Mucosa of stomach (tissue), 1 donor: ENCODE results near the gene RAB36.

ENCODE experiments used
- H3K27me3 ChIP-seq: one replicate; pipeline ENCODE4 v1.7.0; 2013; ENCODE audit warnings: mild to moderate bottlenecking, low read length; ENCODE audit not compliant: control insufficient read depth, insufficient read depth
- H3K36me3 ChIP-seq: one replicate; pipeline ENCODE4 v1.7.0; 2013; ENCODE audit warnings: low read length; ENCODE audit not compliant: control insufficient read depth, insufficient read depth
- H3K4me1 ChIP-seq: one replicate; pipeline ENCODE4 v1.7.0; 2013; ENCODE audit warnings: mild to moderate bottlenecking, low read length; ENCODE audit not compliant: control insufficient read depth, insufficient read depth
- H3K4me3 ChIP-seq: one replicate; pipeline ENCODE4 v1.7.0; 2013; ENCODE audit warnings: low read length
- H3K9ac ChIP-seq: one replicate; pipeline ENCODE4 v1.7.0; 2013; ENCODE audit warnings: mild to moderate bottlenecking, low read length, moderate library complexity
- H3K9me3 ChIP-seq: one replicate; pipeline ENCODE4 v1.7.0; 2013; ENCODE audit warnings: mild to moderate bottlenecking, low read length, moderate library complexity; ENCODE audit not compliant: control insufficient read depth
- donor health status: Pancreatic carcinoma.

The RAB36 gene

GRCh38 chr22:23204541-23205157, 59.4 kb downstream of the RAB36 start:
- H3K9me3 ChIP-seq = no peaks in the 10 kb centered on the region
- no peak overlapping the region for H3K9ac ChIP-seq
- H3K4me1 ChIP-seq = peaks cover 14% of the 10 kb centered on the region
- no peak overlapping the region for H3K4me3 ChIP-seq
- H3K27me3 ChIP-seq = no peaks in the 10 kb centered on the region
- no peaks in the 10 kb centered on the region for H3K36me3 ChIP-seq

DNA sequence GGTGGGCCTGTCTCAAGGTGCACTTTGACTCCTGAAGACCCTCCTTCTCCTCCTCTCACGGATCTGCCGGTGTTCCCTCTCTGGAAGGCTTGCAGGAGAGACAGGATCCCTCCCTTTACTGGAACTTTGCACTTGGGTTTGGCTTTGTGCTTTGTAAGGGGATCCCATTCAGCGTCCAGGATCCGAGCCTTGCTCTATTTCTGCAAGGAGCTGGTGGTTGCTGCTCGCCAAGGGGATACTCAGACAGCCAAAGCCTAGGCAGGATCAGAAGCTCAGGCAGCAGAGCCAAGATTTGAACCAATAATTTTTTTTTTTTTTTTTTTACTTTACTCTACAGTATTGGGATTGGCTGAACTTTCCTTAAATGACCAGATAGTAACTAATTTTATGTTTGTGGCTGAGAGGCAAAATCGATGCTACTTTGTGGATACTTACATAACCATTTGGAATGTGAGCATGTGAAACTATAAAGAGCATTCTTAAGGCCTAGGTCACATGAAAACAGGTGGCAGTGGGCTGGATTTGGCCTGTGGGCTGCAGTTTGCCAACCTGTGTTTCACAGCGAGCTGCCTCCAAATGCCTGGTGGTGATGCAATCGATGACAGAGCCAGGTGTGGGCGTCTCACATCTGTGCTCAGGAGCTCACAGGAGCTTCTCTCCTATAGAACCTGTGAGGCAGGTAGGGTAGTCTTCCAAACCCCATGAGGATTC, 60.2 kb downstream of the RAB36 start:
- H3K4me1 ChIP-seq = peaks cover 14% of the 10 kb centered on the region

GRCh38 chr22:23206915-23207314, 61.6 kb downstream of the RAB36 start:
- Histone ChIP-seq H3K4me3 (no peak overlapping the region), H3K4me1 (peaks cover 8% of the 10 kb centered on the region), H3K36me3 (no peaks in the 10 kb centered on the region), H3K9ac (no peak overlapping the region), H3K9me3 (no peaks in the 10 kb centered on the region), H3K27me3 (no peaks in the 10 kb centered on the region)

More for the DNA sequence above, 60.2 kb downstream of the RAB36 start:
- Histone ChIP-seq H3K9ac (no peak overlapping the region), H3K9me3 (no peaks in the 10 kb centered on the region), H3K36me3 (no peaks in the 10 kb centered on the region), H3K4me3 (no peak overlapping the region), H3K27me3 (no peaks in the 10 kb centered on the region)

DNA sequence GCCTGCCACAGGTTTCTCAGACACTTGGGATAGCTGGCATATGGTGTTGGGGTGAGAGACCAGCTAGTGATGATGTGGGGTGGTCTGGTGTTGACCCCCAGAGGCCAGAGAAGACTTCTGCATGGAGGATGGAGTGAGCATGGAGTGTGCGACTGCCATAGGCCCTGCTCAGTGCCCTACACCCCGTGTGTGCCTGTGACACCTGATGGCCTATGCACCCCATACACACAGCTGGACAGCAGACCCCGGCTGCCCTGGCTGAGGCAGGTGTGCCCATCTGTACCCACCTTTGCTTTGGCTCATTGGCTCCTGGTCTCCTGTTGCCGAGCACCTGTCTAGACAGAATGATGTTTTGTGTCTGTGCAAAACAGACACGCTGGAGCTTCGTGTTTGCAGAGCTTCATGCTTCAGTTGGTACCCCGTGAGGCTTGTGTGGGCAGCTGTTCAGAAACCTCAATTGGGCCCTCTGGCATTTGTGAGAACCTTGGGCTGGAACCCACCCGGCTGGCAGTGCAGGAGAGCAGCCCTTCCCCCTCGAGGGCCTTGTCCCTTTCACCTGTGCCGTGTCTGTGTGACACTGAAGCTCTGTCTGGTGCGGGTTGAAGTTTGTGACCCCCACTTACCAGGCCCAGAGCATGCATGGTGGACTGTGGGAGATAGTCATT, 62.6 kb downstream of the RAB36 start:
- Histone ChIP-seq H3K4me3 (no peak overlapping the region), H3K36me3 (no peaks in the 10 kb centered on the region), H3K4me1 (peaks cover 11% of the 10 kb centered on the region), H3K9ac (no peak overlapping the region), H3K27me3 (no peaks in the 10 kb centered on the region), H3K9me3 (no peaks in the 10 kb centered on the region)

DNA sequence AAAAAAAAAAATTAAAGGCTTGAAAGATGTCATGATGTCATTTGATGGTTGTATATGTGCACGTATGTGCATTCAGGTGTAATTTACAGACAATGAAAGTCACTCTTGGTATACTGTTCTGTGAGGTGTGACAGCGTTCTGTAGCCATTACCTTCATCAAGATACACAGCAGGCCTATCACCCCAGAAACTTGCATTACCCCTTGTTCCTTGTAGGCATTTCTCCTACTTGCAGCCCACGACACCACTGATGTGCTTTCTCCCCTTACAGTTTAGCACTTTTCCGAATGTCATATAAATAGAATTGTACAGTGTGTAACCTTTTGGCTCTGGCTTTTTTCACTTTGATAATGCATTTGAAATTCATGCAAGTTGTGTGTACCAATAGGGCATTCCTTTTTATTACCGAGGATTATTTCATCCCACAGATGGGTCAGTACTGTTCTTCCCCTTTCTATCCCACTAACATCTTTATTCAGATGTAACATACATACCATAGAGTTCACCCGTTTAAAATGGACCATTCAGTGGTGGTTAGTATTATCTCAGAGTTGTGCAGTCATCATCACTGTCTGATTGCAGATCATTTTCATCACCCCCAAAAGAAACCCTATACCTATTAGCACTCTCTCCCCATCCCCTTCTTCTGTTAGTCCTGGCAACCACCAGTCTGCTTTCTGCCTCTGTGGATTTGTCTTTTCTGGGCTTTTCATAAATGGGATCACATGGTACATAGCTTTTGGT, 65.3 kb downstream of the RAB36 start:
- H3K27me3 ChIP-seq = no peaks in the 10 kb centered on the region
- H3K4me1 ChIP-seq = peaks cover 10% of the 10 kb centered on the region
- H3K9me3 ChIP-seq = no peaks in the 10 kb centered on the region
- H3K9ac ChIP-seq = no peak overlapping the region
- H3K4me3 ChIP-seq = no peak overlapping the region
- H3K36me3 ChIP-seq = no peaks in the 10 kb centered on the region

DNA sequence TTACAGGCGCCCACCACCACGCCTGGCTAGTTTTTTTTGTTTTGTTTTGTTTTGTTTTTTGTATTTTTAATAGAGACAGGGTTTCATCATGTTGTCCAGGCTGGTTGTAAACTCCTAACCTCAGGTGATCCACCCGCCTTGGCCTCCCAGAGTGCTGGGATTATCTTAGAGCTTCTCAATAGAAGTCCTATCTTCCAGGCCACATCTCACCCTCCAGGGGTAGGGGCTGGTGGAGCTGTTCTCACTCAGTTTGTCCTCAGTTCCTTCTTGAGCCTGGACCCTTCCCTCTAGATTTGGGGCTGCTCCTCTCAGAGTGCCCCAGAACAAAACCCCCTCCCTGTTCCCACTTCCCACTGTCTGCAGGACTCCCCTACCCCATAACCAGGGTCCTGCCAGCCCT, 66.3 kb downstream of the RAB36 start:
- no peaks in the 10 kb centered on the region for H3K9me3 ChIP-seq
- H3K4me1 ChIP-seq = peaks cover 16% of the 10 kb centered on the region
- no peaks in the 10 kb centered on the region for H3K27me3 ChIP-seq
- no peak overlapping the region for H3K9ac ChIP-seq
- H3K4me3 ChIP-seq = no peak overlapping the region
- no peaks in the 10 kb centered on the region for H3K36me3 ChIP-seq

- no peak overlapping the region for H3K4me3 ChIP-seq
- H3K36me3 ChIP-seq = no peaks in the 10 kb centered on the region
- H3K27me3 ChIP-seq = no peaks in the 10 kb centered on the region
- H3K9ac ChIP-seq = no peak overlapping the region
- H3K9me3 ChIP-seq = no peaks in the 10 kb centered on the region
- peaks cover 23% of the 10 kb centered on the region for H3K4me1 ChIP-seq
These were observed 67.1 kb downstream of the RAB36 start for GRCh38 chr22:23212061-23213021.

DNA sequence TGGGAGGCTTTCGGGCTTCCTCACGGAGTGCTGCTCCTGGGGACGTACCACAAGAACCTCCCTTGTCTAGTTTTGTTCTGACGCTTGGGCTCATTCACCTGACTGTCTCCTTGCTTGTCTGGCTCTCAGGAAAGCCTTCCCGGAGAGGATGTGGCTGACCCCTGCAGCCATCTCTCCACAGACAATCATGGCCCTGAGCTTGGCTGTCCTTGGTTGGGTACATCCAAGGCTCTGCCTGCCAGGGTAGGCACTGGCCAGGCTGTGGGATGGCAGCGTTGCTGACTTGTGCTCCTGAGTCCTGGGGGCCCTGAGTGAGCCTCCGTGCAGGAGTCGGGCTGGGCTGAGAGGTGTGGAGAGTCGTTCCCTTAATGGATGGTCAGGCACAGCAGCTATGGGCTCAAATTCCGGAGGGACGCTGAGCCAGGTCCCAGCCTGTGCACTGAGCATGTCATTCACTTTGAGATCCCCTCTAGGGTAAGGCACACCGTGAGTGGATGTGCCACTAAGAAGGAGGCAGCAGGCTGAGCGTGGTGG, 67.8 kb downstream of the RAB36 start:
- Histone ChIP-seq H3K9me3 (no peaks in the 10 kb centered on the region), H3K9ac (no peak overlapping the region), H3K36me3 (no peaks in the 10 kb centered on the region), H3K4me1 (peaks cover 31% of the 10 kb centered on the region), H3K27me3 (no peaks in the 10 kb centered on the region), H3K4me3 (no peak overlapping the region)

- Histone ChIP-seq H3K36me3 (no peaks in the 10 kb centered on the region), H3K27me3 (no peaks in the 10 kb centered on the region), H3K9ac (no peak overlapping the region), H3K4me3 (no peak overlapping the region), H3K9me3 (no peaks in the 10 kb centered on the region), H3K4me1 (peaks cover 38% of the 10 kb centered on the region)
These were observed 68.5 kb downstream of the RAB36 start for GRCh38 chr22:23213581-23214334.
